Gastrocnemius medialis (tissue), 4 donors: ENCODE measurements around the gene CBFA2T2. TPM values are rescaled to one million over a fixed set of nuclear protein-coding genes. Genes with fewer than 3 reads are reported as not detected.
A peak's percentile ranks its signal among the peaks of the same experiment; 100 is the strongest.

Experiments used
- ATAC-seq, 2 donors: fragments of 150-250 bp; one replicate each; pipeline ENCODE4 v1.9.1; 2016
- DNase-seq, 2 donors: peaks; one replicate each; pipeline ENCODE4 v3.0.0-alpha.2; 2019
- H3K27ac ChIP-seq, 4 donors: fragments of 200-600 bp; sonication (generic); 1 replicate in 1 of 4; 2 replicates in 3 of 4; pipeline ENCODE4 v1.5.1; 2016 to 2018; ENCODE audit warnings: mild to moderate bottlenecking in 2 of 4, moderate library complexity in 1 of 4
- H3K27me3 ChIP-seq, 3 donors: fragments of 200-600 bp; sonication (generic) in 2 of 3; 1 replicate in 1 of 3; 2 replicates in 2 of 3; pipeline versions ENCODE4 v1.5.1 to v1.6.0; 2016 to 2019; ENCODE audit warnings: mild to moderate bottlenecking in 1 of 3, moderate library complexity in 1 of 3
- H3K36me3 ChIP-seq, 2 donors: fragments of 200-600 bp; sonication (generic) in 1 of 2; one replicate each; pipeline ENCODE4 v1.5.1; 2017 to 2018
- H3K4me1 ChIP-seq, 2 donors: fragments of 200-600 bp; sonication (generic) in 1 of 2; one replicate each; pipeline ENCODE4 v1.5.1; 2016 to 2017; ENCODE audit warnings: mild to moderate bottlenecking in 2 of 2
- H3K4me3 ChIP-seq, 4 donors: fragments of 200-600 bp; sonication (generic) in 3 of 4; 1 replicate in 1 of 4; 2 replicates in 3 of 4; pipeline ENCODE4 v1.5.1; 2016 to 2019; ENCODE audit warnings: mild to moderate bottlenecking in 2 of 4
- H3K9me3 ChIP-seq, 3 donors: fragments of 200-600 bp; sonication (generic) in 2 of 3; 1 replicate in 1 of 3; 2 replicates in 2 of 3; pipeline ENCODE4 v1.5.1; 2016 to 2019
- CTCF ChIP-seq, 5 experiments: fragments of 450-650 bp in 3 of 5; fragments of 200-600 bp in 2 of 5; sonication (generic) in 2 of 5; IDR thresholded peaks in 4 of 5; conservative IDR thresholded peaks in 1 of 5; 1 replicate in 4 of 5; 2 replicates in 1 of 5; pipeline ENCODE4 v1.5.1; 2016 to 2019; ENCODE audit warnings: antibody characterized with exemption in 5 of 5, mild to moderate bottlenecking in 3 of 5, moderate library complexity in 3 of 5
- POLR2A ChIP-seq, 2 donors: fragments of 450-650 bp; IDR thresholded peaks; one replicate each; pipeline ENCODE4 v1.6.1; 2017; ENCODE audit warnings: antibody characterized with exemption in 2 of 2, mild to moderate bottlenecking in 2 of 2, moderate library complexity in 2 of 2
- in situ Hi-C, 4 donors: fragments of 200-750 bp; cut with MboI; loops; one replicate each; pipeline versions ENCODE4 v1.15.0 to v1.8.0; 2017; ENCODE audit warnings: low sequenced_read_pairs in 4 of 4
- intact Hi-C: fragments of 100-400 bp; cut with DNase I; formaldehyde crosslinking; loops from one replicate; pipeline ENCODE4 v1.15.1; 2023; ENCODE audit warnings: low total_unique reads
- total RNA-seq, 4 donors: library from RNA; depleted of rRNA; stranded (reverse); fragments of >200 nt; gene quantifications; one replicate each; pipeline versions ENCODE4 v1.1.0 to v1.2.3, GENCODE V29; 2016

CBFA2T2 gene
- total RNA-seq, 4 donors from 2014 or later: 6.9 to 8.9 (median 7.9) TPM

GRCh38 chr20:33650111-33650752, 160.3 kb downstream of the CBFA2T2 start:
- Histone ChIP-seq H3K4me3 (no peak overlapping the region), H3K36me3 (peaks cover 0 to 7% of the 10 kb centered on the region in 2 donors), H3K27me3 (no peaks in the 10 kb centered on the region), H3K9me3 (no peaks in the 10 kb centered on the region), H3K4me1 (peaks cover 21 to 32% of the 10 kb centered on the region in 2 donors), H3K27ac (no peak overlapping the region)
- in situ Hi-C loops (loop anchor here in 2 of 4 donors (5.0 to 10.0 kb wide), 2 partner anchors 195 to 198 kb away; no protein-coding TSS in a partner anchor), intact Hi-C loops (no loop called here)
- no peak for DNase-seq
- ATAC-seq: no peak
- no peak for TF ChIP-seq POLR2A (IDR thresholded peaks at IDR 0.05)
- no peak for TF ChIP-seq CTCF (IDR thresholded peaks at IDR 0.05 in 4 of 5, conservative IDR thresholded peaks at IDR 0.05 in 1 of 5)

- Histone ChIP-seq H3K27ac (no peak overlapping the region), H3K36me3 (no peaks in the 10 kb centered on the region), H3K9me3 (no peaks in the 10 kb centered on the region), H3K4me3 (no peak overlapping the region), H3K27me3 (no peaks in the 10 kb centered on the region), H3K4me1 (peaks cover 21 to 32% of the 10 kb centered on the region in 2 donors)
- intact Hi-C loops: no loop called here
- DNase-seq: no peak
- no peak for TF ChIP-seq CTCF (IDR thresholded peaks at IDR 0.05 in 4 of 5, conservative IDR thresholded peaks at IDR 0.05 in 1 of 5)
- ATAC-seq: no peak
- in situ Hi-C loops: loop anchor here in 2 of 4 donors (5.0 to 10.0 kb wide), 2 partner anchors 196 to 199 kb away; no protein-coding TSS in a partner anchor
These were observed 161.1 kb downstream of the CBFA2T2 start for GRCh38 chr20:33650753-33651561.

GRCh38 chr20:33651562-33652048, 161.7 kb downstream of the CBFA2T2 start:
- Histone ChIP-seq H3K27ac (no peak overlapping the region), H3K4me1 (peaks cover 21 to 32% of the 10 kb centered on the region in 2 donors), H3K27me3 (no peaks in the 10 kb centered on the region), H3K4me3 (no peak overlapping the region), H3K9me3 (no peaks in the 10 kb centered on the region), H3K36me3 (peaks cover 0 to 4% of the 10 kb centered on the region in 2 donors)
- intact Hi-C loops (no loop called here), in situ Hi-C loops (loop anchor here in 2 of 4 donors (5.0 to 10.0 kb wide), 2 partner anchors 197 to 199 kb away; no protein-coding TSS in a partner anchor)
- TF ChIP-seq CTCF (IDR thresholded peaks at IDR 0.05 in 4 of 5, conservative IDR thresholded peaks at IDR 0.05 in 1 of 5) (no peak), POLR2A (IDR thresholded peaks at IDR 0.05) (no peak)
- ATAC-seq (no peak), DNase-seq (no peak)

GRCh38 chr20:33653218-33653899, 163.5 kb downstream of the CBFA2T2 start:
- H3K4me3 ChIP-seq: no peak overlapping the region
- TF ChIP-seq POLR2A (IDR thresholded peaks at IDR 0.05) (no peak), CTCF (IDR thresholded peaks at IDR 0.05 in 4 of 5, conservative IDR thresholded peaks at IDR 0.05 in 1 of 5) (peak; percentile 57 to 73 (median 67))
- no peak overlapping the region for H3K27ac ChIP-seq
- H3K4me1 ChIP-seq: peaks cover 21% of the 10 kb centered on the region in 2 donors
- peak; percentile 33 to 48 for ATAC-seq
- H3K9me3 ChIP-seq: no peaks in the 10 kb centered on the region
- intact Hi-C loops: no loop called here
- no peaks in the 10 kb centered on the region for H3K27me3 ChIP-seq
- no peak for DNase-seq
- peaks cover 0 to 22% of the 10 kb centered on the region in 2 donors for H3K36me3 ChIP-seq
- in situ Hi-C loops: loop anchor here in 2 of 4 donors (5.0 to 10.0 kb wide), 2 partner anchors 199 to 201 kb away; no protein-coding TSS in a partner anchor
